Superior temporal gyrus (tissue), 1 donor: ENCODE measurements around the gene MIEF1.

Source experiments
- DNase-seq: peaks from one replicate; pipeline ENCODE4 v3.0.0-alpha.2; 2016; ENCODE audit errors: extremely low spot score

MIEF1 gene

DNA sequence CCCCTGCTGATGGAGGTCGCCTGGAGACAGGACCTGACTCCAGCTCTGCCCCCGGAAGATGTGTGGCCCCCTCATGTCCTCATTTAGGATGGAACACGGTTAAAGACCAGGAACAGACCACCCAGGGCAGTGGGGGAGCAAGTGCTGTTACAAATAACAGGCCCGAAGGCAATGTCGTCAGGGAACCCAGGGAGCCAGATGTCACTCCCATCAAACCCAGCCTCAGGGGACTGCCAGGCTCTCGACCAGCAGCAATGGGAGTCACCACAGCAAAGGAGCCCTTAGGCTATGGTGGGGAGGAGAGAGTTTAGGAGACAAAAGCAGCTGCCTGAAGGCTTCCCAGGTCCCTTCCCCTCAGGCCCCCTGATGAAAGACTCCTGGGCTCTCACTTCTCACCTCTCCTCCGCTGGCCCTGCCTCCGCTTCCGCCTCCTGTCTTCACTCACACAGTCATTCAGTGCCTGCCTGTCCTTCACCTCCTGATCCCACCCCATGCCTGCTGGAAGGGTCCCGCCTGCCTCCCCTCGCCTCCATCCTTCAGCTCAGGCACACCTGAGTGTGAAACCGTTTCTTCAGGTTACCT lies 26.1 kb downstream of the MIEF1 start:
- no peak for DNase-seq

- DNase-seq = peak; percentile 90
These were observed 26.8 kb downstream of the MIEF1 start for GRCh38 chr22:39528681-39529486.

- no peak for DNase-seq
These were observed 27.4 kb downstream of the MIEF1 start for GRCh38 chr22:39529487-39529851.

DNA sequence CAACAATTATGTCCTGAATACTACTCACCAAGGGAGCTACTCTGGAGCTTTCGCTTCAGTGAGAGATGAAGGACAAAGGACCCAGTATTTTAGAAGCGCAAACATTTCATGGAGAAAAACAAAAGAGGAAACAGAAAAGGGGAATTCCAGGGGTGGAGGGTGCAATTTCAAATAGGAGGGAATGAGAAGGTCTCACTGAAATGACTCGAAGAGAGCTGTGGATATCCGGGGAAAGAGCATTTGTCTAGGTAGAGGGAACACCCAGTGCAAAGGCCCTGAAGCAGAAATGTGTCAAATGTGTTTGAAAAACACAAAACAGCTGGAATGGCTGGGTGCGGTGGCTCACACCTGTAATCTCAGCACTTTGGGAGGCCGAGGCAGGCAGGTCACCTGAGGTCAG lies 28.0 kb downstream of the MIEF1 start:
- no peak for DNase-seq

GRCh38 chr22:39530692-39531331 lies 28.7 kb downstream of the MIEF1 start:
- no peak for DNase-seq

DNA sequence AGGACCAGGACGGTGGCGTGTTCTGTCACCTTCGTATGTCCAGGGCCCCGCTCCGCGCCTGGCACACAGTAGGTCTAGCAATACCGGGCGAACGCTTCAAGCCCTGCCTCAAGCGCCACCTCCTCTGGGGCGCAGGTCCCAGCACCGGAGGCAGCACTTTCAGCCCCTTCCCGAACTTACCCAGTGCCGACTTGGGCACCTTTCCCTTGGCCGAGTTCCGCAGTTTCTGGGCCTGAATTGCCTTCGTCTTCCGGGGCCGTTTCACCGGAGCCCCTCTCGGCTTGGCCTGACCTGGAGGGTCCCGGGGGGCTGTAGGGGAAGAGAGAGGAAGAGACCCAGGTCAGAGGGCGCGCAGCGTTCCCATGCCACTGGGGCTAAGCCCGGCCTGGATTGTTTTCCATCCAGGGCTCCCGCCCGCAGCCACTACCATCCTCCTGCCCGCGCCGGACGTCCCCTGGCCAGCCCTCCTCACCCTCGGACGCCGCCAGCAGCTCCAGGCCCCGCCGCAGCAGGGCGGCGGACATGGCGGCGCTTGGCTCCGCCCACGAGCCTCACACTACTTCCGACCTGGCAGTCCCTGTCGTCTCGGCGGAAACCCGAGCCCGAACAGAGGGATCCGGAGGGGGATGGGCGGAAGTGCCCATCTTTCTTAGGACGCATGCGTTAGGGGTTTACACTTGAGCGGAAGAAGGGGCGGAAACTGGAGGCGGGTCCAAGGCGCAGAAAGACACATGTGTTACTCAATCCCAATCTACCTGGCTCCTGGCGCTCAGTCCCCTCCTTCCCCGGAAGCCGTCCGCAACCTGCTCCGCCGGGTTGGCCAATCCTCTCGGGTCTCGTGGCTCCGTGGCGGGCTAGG lies 30.4 kb downstream of the MIEF1 start, which contains the start of gene RPS19BP1:
RPS19BP1 (minus strand) TSS at position 534 of the 859 bp plus-strand sequence; CDS start at position 524, 10 bp downstream.
- peak; percentile 100 for DNase-seq

DNA sequence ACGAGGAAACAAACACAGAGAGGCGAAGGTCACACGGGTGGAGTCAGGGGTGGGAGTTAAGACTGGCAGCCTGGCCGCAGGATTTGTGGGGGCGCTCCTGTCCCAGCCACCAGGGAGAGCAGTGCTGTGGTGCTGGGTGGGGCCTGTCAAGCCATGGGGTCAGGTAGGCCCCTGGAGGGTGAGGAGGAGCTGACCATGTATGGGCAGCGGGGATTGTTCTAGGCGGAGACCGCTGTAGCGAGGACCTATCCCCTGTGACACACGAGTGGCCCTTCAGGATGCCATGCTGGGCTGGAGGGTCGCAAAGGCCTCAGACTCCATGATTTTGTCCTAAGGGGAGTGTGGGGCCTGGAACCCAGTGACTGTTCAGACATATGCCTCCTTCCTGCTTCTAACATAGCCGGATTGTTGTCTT lies 32.0 kb downstream of the MIEF1 start:
- DNase-seq = no peak

DNA sequence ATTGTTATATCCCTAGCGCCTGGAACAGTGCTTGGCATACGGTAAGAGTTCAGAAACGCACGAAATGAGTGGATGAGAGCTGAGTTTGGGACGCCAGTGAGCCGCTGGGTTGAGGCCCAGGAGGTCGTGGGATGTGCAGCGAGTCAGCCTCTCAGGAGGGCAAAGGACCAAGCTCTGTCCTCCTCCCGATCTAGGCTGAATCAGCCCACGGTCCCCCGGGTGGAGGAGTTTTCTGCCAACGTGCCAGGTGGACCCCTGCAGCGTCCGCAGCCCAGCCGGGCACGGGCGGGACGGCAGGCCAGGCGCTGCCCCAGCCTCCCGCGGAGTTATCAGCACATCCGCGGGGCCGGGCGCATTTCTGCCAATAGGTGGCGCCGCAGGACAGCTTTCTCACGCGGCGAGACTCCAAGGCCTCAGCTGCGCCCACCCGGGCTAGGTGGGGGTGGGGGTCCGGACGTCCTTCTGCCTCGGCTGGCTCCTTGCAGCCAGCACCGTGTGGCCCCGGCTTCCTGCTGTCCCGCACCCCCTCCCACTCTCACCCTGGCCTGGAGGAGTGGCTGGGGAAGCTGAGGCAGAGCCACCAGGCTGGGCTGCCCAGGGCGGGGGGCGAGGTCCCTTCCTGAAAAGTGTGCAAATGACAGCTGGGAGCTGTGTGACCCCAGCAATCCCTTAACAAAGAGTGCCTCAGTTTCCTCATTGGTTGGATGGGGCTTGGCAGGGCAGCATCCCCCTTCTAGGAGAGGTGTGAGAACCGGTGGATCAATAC lies 32.7 kb downstream of the MIEF1 start:
- DNase-seq = peak; percentile 82

- DNase-seq = no peak
These were observed 33.3 kb downstream of the MIEF1 start for GRCh38 chr22:39535357-39535725.

GRCh38 chr22:39535831-39536449 lies 33.9 kb downstream of the MIEF1 start:
- no peak for DNase-seq

- DNase-seq = no peak
These were observed 34.6 kb downstream of the MIEF1 start for GRCh38 chr22:39536711-39537110.

GRCh38 chr22:39537975-39538374 lies 35.9 kb downstream of the MIEF1 start:
- DNase-seq = no peak

DNA sequence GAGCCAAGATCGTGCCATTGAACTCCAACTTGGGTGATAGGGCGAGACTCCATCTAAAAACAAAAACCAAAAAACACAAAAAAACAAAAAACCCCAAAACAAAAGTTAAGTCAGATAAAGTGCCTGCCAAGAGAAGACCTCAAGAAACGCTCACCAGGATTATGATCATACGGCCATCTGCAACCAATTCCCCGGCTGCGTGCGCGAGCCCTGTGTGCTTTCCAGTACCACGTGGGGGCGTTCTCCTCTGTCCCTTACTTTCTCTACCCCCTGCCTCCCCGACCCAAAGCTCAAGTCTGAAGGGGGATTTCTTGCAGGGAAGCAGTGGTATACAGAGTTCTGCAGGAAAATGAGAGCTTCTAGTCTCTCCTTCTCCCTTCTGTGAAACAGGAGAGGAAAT lies 41.0 kb downstream of the MIEF1 start:
- DNase-seq = no peak

- no peak for DNase-seq
These were observed 43.6 kb downstream of the MIEF1 start for GRCh38 chr22:39545386-39546365.

GRCh38 chr22:39546889-39547586 lies 44.9 kb downstream of the MIEF1 start:
- peak; percentile 70 for DNase-seq

DNA sequence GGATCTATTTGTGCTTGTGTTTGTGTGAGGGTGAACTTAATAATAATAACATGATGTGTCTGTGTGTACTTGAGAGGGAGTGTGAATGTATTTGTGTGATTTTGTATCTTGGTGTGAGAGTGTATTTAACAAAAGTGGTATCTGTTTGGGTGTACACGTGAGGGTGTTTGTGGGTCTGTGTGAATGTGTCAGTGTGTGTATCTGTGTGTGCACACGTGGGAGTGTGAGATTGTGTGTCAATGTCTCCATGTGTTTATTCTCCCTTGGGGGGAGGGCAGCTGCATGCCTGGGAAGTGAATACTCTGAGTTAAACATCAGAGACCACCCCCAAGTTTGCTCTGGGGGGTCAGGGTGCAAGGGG lies 45.5 kb downstream of the MIEF1 start:
- no peak for DNase-seq

- DNase-seq = no peak
These were observed 51.3 kb downstream of the MIEF1 start for GRCh38 chr22:39553429-39553828.

- no peak for DNase-seq
These were observed 52.1 kb downstream of the MIEF1 start for GRCh38 chr22:39554151-39554550.
